Astrocyte of the cerebellum (primary cell): Measurements from ENCODE around the gene GALNT1.

ENCODE experiments used
- DNase-seq: peaks from one replicate; pipeline ENCODE4 v3.0.0-alpha.2; 2011; ENCODE audit warnings: low read depth
- H3K4me3 ChIP-seq: 2 replicates; pipeline ENCODE4 v1.5.1; 2011; ENCODE audit warnings: mild to moderate bottlenecking, low read depth, low read length, moderate library complexity
- in situ Hi-C: cut with HindIII; loops from 2 replicates; pipeline ENCODE4 v1.10.0; 2017; ENCODE audit warnings: low sequenced_read_pairs
- TF ChIP-seq, protein P1 (sequence below): IDR thresholded peaks from 2 replicates; pipeline ENCODE4 v1.5.1; 2012; ENCODE audit warnings: low read length, low read depth, moderate library complexity, mild to moderate bottlenecking; ENCODE audit errors: missing control alignments

Gene GALNT1

DNA sequence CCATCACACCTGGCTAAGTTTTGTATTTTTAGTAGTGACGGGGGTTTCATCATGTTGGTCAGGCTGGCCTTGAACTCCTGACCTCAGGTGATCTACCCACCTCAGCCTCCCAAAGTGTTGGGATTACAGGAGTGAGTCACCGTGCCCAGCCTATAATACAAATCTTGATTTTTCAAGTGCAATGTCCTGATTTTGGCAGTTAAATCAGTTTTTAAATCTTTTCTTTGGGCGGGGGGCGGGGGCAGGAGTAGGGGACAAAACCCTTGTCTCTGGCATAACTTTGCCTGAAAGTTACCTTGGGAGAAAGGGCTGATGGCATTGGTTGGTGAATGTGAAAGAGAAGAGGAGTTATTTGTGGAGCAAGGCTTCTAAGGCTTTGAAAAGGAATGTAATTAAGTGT, 12.3 kb downstream of the GALNT1 start:
- no peak for DNase-seq
- in situ Hi-C loops, result no loop called here
- H3K4me3 ChIP-seq, result no peak overlapping the region
- TF ChIP-seq, protein P1, sequence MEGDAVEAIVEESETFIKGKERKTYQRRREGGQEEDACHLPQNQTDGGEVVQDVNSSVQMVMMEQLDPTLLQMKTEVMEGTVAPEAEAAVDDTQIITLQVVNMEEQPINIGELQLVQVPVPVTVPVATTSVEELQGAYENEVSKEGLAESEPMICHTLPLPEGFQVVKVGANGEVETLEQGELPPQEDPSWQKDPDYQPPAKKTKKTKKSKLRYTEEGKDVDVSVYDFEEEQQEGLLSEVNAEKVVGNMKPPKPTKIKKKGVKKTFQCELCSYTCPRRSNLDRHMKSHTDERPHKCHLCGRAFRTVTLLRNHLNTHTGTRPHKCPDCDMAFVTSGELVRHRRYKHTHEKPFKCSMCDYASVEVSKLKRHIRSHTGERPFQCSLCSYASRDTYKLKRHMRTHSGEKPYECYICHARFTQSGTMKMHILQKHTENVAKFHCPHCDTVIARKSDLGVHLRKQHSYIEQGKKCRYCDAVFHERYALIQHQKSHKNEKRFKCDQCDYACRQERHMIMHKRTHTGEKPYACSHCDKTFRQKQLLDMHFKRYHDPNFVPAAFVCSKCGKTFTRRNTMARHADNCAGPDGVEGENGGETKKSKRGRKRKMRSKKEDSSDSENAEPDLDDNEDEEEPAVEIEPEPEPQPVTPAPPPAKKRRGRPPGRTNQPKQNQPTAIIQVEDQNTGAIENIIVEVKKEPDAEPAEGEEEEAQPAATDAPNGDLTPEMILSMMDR, result no peak

DNA sequence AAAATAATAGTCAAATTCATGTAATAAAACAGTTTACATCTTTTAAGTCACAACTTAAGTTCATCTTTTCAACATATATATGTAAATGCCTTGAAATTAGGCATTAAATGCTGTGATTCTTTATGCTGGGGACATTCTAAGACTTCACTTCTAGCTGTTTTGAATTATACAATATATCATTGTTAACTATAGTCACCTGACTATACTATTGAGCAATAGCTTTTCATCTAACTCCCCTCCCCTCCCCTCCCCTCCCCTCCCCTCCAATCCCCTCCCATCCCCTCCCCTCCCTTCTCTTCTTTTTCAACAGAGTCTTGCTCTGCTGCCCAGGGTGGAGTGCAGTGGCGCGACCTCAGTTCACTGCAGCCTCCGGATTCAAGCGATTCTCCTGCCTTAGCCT, 16.2 kb downstream of the GALNT1 start:
- H3K4me3 ChIP-seq, result no peak overlapping the region
- TF ChIP-seq, protein P1, result no peak
- in situ Hi-C loops, result no loop called here
- no peak for DNase-seq

DNA sequence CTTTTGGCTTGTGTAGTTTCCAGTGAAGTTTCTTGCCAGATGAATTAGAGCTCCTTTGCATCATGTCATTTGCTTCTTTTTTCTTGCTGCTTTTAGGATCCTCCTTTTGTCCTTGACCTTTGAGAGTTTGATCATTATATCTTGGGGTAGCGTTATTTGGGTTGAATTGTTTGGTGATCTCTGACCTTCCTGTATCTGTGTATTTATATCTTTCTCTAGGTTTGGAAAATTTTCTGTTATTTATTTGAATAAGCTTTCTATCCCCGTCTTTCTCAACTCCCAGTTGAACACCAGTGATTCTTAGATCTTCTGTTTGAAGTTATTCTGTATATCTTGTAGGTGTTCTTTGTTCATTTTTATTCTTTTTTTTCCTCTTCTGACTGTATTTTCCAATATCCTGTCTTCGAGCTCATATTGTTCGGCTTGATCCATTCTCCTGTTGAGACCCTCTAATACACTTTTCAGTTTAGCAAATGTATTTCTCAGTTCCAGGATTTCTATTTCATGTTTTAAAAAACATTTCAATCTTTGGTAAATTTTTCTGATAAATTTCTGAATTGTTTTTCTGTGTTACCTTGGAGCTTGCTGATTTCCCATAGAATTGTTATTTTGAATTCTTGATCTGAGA, 20.8 kb downstream of the GALNT1 start:
- in situ Hi-C loops, result no loop called here

GRCh38 chr18:35603008-35603407, 21.5 kb downstream of the GALNT1 start:
- no peak overlapping the region for H3K4me3 ChIP-seq
- TF ChIP-seq, protein P1, result no peak
- in situ Hi-C loops, result no loop called here
- DNase-seq, result no peak

More for the DNA sequence above, 20.8 kb downstream of the GALNT1 start:
- TF ChIP-seq, protein P1, result no peak
- no peak overlapping the region for H3K4me3 ChIP-seq
- DNase-seq, result no peak

DNA sequence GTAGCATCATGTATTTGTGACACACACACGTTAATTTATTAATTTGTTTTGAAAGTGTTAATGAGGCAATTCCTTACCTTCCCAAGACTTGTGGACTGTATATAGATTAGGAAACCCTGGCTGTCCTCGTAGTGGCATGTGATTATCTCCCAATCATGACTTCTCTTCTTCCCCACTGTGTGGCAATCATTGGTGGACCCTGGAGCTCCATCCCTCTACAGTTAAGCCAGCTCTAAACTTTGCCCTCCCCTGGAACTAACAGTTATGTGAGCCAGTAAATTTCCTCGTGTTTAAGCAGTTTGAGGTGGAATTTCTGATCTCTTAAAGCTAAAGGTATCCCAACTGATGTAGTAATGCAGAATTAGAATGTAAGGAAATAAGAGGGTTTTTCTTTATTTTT, 22.0 kb downstream of the GALNT1 start:
- in situ Hi-C loops, result no loop called here
- TF ChIP-seq, protein P1, result no peak
- DNase-seq, result no peak
- no peak overlapping the region for H3K4me3 ChIP-seq

DNA sequence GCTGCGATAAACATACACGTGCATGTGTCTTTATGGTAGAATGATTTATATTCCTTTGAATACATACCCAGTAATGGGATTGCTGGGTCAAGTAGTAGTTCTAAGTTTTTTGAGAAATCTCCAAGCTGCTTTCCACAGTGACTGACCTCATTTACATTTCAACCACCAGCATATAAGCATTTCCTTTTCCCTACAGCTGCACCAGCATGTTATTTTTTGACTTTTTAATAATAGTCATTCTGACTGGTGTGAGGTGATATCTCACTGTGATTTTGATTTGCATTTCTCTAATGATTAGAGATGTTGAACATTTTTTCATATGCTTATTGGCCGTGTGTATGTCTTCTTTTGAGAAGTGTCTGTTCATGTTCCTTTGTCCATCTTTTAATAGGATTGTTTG, 22.8 kb downstream of the GALNT1 start:
- TF ChIP-seq, protein P1, result no peak
- in situ Hi-C loops, result no loop called here
- DNase-seq, result no peak
- no peak overlapping the region for H3K4me3 ChIP-seq
